Stimulated activated CD8-positive, alpha-beta memory T cell treated with anti-CD3 and anti-CD28 coated beads, Interleukin-2, amount 100 ng/mL, for 1 hour (primary cell): ENCODE results near the gene MLYCD.

ENCODE experiments used
- DNase-seq, 2 donors: peaks; one replicate each; pipeline ENCODE4 v3.0.0-alpha.2; 2020; ENCODE audit warnings: low read depth in 2 of 2

MLYCD gene

DNA sequence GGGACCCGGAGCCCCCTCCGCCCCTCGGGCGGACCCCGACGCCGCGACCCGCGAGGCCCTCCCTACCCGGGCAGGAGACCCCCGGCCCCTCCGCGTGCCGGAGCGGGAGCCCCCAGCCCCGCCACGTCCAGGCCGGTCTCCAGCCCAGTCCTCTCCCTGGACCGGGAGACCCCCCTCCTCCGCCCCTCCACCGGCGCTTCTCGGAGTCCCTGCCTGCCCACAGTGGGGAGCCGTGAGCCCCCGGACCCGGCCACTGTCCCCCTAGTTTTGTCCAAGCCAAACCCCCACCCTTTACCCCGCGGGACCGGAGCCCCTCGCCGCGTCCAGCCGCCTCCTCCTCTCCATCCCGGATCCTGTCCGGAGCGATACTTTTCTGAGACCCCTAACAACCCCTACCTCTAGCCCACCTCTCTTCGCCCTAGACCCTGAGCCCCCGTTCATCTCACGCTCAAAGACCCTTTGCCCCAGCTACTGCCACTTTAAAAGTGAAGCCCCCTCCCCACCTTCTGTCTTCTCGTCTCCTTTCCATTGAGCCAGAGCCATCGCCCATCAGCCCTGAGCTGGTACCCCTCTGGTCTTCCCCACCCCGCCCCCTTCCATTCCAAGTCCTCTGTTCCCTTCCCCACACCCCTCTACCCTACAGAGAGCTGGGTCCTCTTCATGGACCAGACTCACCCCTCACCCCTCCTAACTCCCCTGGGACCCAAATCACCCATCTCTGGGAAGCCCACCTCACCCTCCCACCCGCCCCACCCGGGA lies 70.2 kb downstream of the MLYCD start:
- DNase-seq, result no peak

DNA sequence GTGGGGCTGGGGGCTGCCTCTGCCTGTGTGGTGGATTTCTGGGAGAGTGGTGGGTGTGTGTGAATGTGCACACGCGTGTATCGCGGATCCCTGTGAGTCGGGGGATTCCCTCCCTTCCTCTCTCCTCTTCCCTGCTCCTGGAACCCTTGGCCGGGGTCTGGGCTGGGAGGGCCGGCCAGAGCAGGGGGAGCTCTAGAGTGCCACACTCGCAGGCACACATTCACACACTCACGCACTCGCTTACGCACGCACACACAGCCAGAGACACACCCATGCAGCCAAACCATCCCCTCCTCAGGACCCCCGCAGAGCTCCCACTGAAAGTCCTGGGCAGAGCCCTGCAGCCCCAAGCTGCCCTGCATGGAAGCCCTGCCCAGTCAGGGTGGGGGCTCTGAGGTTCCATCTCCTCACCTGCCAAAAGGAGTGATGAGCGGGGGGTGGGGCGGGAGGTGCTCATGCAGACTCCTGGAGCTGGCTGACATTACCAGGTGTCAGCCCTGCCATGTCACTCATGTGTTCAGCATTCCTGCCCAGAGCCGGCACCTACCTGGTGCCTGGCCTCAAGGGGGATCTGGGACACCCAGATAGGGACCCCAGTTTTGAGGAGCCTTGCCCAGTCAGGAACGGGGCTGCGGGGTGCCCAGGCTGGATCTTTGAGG lies 71.0 kb downstream of the MLYCD start:
- DNase-seq, result no peak

GRCh38 chr16:83970430-83970815 lies 71.5 kb downstream of the MLYCD start:
- no peak for DNase-seq

DNA sequence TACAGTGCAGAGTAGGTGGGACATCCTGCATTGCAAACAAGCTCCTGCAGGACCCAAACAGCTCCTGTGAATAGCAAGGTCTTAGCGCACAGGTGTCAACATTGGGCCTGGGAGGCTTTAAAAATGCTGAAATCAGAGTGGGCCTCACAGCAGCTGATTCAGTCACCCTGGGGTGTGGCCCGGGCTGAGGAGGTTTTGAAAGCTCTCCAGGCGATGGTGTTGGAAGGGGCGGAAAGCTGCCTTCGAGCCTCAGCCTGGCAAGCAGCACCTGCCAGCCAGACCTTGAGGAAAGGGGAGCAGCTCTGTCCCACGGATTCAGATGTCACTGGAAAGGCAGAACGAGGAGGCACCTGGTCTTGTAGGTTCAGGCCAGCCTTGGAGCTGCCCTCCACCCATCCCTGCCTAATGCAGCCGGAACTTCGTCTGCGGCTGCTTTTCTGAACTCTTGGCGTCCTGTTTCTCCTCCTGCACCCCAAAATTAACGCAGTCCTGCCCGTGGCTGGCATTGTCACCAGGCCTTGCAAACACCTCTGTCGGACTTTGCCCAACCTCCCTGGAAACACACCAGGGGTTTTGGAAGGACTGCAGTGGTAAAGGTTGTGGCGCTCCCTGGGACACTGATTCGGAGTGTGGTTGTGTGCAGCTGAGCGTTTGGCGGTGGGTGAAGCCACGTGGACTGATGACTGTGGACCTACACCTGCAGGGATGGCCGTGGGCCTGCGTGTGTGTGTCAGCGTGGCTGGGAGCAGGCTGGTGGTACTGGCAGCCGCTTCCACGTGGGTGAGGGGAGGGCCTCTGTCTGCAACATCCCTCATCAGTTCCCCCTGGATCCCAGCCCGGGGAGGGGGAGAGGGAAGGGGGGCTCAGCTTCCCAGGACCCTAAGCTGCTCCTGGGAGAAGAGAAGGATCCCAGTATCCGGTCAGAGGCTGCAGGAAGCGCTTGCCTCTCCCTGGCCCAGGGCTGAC lies 72.5 kb downstream of the MLYCD start:
- DNase-seq, result no peak

DNA sequence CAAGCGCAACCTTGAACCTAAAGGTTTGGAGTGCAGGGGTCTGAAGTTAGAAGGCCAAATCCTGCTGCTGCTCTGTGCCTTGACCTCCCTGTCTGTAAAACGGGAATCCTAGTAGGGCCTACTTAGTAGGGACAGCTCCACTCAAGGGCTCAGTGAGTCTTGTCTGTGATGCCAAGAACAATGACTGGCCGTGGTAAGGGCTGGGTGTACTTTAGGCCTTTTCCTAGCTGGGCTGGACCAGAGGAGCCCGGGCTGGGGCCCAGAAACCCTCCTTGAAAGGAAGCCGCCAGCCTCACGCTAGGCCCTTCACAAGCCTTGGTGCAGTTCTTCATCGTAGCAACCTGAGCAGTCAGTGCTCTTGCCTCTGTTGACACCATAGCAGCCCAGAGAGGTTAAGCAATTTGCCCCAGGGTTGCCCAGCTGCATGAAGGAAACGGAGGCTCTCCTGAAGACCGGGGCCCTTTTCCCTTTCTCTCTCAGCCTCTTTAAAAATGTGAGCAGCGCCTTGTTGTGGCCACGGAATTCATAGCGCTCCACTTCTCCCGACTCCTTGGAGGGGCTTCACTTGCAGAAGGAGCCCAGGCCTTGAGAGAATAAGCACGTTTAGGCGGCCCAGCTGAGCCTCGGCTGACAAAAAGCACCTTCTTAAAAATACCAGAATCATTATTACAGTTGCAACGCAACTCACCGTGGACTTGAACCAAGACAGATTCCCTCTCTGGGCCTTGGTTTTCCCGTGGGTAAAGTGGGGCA lies 73.5 kb downstream of the MLYCD start:
- DNase-seq, result no peak

DNA sequence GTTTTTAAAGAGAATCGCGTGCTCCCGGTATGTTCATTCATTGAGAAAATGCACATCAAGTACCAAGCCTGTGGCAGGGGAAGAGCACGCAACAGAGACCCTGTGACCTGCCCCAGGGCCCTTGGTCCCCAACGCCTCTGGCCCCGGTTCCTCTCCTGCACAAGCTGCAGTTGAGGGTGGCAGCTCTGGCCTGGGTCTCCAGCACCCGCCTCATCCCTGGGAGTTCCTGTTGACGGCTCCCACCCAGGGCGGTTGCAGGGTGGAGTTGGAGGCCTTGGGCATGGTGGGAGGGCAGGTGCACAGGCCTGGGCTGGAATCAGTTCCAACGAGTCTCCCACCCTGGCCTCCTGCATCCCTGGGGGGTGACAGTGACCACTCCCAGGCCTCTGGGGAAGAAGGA lies 74.2 kb downstream of the MLYCD start:
- no peak for DNase-seq

GRCh38 chr16:83973581-83974385 lies 74.9 kb downstream of the MLYCD start:
- no peak for DNase-seq

DNA sequence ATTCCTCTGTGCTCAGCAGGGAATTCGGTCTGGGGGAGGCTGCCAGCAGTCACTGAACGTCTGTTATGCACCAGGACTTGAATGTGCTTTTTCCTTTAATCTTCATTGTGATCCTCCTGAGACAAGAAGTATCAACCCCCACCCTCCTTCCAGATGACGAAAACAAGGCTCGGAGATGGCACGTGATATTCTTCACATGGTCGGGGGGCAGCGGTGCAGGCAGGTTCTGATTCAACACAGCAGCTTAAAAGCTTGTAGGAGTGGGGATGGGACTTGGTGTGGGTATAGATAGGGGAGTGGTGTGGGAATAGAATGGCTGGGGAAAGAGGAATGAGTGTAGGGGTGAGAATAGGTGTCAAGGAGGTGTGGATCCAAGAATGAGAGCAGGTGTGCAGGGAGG lies 75.6 kb downstream of the MLYCD start:
- DNase-seq, result no peak

- DNase-seq, result no peak
Observed at GRCh38 chr16:83975590-83976260, 76.8 kb downstream of the MLYCD start.
